ENCODE measurements around the gene IMMP2L.

DNA sequence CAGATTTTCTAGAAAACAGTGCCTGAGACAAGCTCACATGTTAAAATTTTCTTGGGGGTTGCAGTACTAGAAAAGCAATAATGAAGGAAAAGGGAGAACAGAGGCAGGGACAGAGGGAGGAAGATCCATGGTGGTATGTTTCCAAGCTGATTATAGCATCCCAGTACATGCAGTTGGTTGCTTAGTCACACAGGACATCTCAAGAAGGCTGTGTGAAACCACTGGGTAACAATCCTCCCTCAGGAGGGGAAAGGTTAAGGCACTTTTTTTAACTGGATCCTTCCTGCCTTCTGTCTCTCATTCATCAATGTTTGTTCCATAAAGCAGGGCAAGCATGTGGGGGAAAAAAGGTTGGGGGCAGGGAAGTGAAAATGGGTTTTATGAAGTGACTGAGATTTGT, 6.1 kb upstream of the IMMP2L start:
- TF ChIP-seq EZH2phosphoT487 (IDR thresholded peaks at IDR 0.05; ENCODE audit: insufficient read depth, low read depth): no peak
- no peak for TF ChIP-seq EZH2 (IDR thresholded peaks at IDR 0.05; ENCODE audit: insufficient read depth, poor library complexity, severe bottlenecking)

Measured in GM23248 (cell line).